Body of pancreas (tissue), 4 donors: Measurements from ENCODE around the gene CHSY3. TPM values are rescaled to one million over a fixed set of nuclear protein-coding genes. Genes with fewer than 3 reads are reported as not detected.

Experiments used
- ATAC-seq: fragments of 150-250 bp; one replicate; pipeline ENCODE4 v1.9.1; 2016
- DNase-seq, 4 donors: peaks; one replicate each; pipeline ENCODE4 v3.0.0-alpha.2; 2019
- H3K27ac ChIP-seq, 4 donors: fragments of 200-600 bp; sonication (generic); 1 replicate in 3 of 4; 2 replicates in 1 of 4; pipeline versions ENCODE4 v1.5.1 to v1.6.1; 2016 to 2019; ENCODE audit warnings: mild to moderate bottlenecking in 1 of 4, mixed read lengths in 1 of 4, moderate library complexity in 1 of 4
- H3K27me3 ChIP-seq, 2 donors: fragments of 200-600 bp; sonication (generic); one replicate each; pipeline ENCODE4 v1.6.0; 2016; ENCODE audit warnings: mild to moderate bottlenecking in 1 of 2
- H3K36me3 ChIP-seq, 2 donors: fragments of 200-600 bp; sonication (generic); replicated peaks in 1 of 2; 2 replicates each; pipeline ENCODE4 v1.5.1; 2016; ENCODE audit warnings: low read depth in 2 of 2; ENCODE audit not compliant: insufficient read depth in 1 of 2
- H3K4me1 ChIP-seq: fragments of 200-600 bp; sonication (generic); one replicate; pipeline ENCODE4 v1.6.0; 2016
- H3K4me3 ChIP-seq, 2 donors: fragments of 200-600 bp; sonication (generic); 1 replicate in 1 of 2; 2 replicates in 1 of 2; pipeline ENCODE4 v1.5.1; 2016 to 2019
- H3K9me3 ChIP-seq, 3 donors: fragments of 200-600 bp; sonication (generic); 1 replicate in 2 of 3; 2 replicates in 1 of 3; pipeline ENCODE4 v1.5.1; 2016
- POLR2A ChIP-seq, 3 donors: fragments of 450-650 bp; IDR thresholded peaks; one replicate each; pipeline ENCODE4 v1.6.1; 2016; ENCODE audit warnings: antibody characterized with exemption in 3 of 3, mild to moderate bottlenecking in 2 of 3
- WGBS, 2 donors: methylation state at CpG; one replicate each; pipeline ENCODE4 v1.1.5; 2017; 5-methylcytosine and 5-hydroxymethylcytosine counted together
- intact Hi-C: fragments of 100-400 bp; cut with DNase I; formaldehyde crosslinking; loops from one replicate; pipeline ENCODE4 v1.15.1; 2023
- total RNA-seq, 2 donors: library from RNA; depleted of rRNA; stranded (reverse); fragments of >200 nt; gene quantifications; one replicate each; pipeline ENCODE4 v1.1.0, GENCODE V29; 2016
- TF ChIP-seq, protein P1 (sequence below), 7 experiments: fragments of 450-650 bp in 4 of 7; fragments of 200-600 bp in 3 of 7; sonication (generic) in 3 of 7; IDR thresholded peaks; one replicate each; pipeline ENCODE4 v1.5.1; 2016 to 2019; ENCODE audit warnings: antibody characterized with exemption in 7 of 7

Gene CHSY3
- total RNA-seq, 2 donors from 2014 or later: 3.3 to 6.5 TPM

DNA sequence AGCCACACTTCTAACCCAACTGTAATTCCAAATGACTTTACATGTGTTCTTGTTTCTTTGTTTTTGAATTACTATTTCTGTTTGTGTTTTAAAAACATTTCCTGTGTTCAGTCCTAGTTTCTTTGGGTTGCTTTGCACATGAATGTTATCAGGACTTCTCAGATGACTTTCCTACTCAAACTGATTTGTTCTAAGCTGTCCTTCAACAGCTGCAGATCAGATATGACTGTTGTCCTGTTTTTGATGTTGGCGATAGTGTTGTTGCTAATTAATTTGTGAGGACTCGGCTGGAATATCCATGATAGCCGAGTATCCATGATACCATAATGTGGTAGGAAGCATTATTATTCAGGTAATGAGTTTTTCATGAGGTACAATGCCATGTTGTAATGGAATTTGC lies 98.6 kb downstream of the CHSY3 start:
- Histone ChIP-seq H3K36me3 (no peaks in the 10 kb centered on the region), H3K4me1 (no peaks in the 10 kb centered on the region), H3K4me3 (no peak overlapping the region), H3K27ac (no peak overlapping the region), H3K27me3 (no peaks in the 10 kb centered on the region), H3K9me3 (no peaks in the 10 kb centered on the region)
- intact Hi-C loops: no loop called here
- 65 to 67% methylated on average over 3 of the region's 3 CpGs for WGBS, 2 donors
- no peak for TF ChIP-seq POLR2A (IDR thresholded peaks at IDR 0.05)
- no peak for ATAC-seq
- no peak for DNase-seq

DNA sequence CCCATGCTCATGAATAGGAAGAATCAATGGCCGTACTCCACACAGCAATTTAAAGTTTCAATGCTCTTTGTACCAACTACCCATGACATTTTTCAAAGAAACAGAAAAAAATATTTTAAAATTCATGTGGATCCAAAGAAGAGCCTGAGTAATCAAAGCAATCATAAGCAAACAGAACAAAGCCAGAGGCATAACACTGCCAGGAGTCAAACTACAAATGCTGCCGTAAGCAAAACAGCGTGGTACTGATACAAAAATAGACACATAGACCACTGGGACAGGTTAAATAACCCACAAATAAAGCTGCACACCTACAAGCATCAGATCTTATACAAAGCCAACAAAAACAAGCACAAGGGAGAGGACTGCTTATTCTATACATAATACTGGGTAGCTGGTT lies 107.7 kb downstream of the CHSY3 start:
- Histone ChIP-seq H3K4me3 (no peak overlapping the region), H3K4me1 (no peaks in the 10 kb centered on the region), H3K27ac (no peak overlapping the region), H3K9me3 (no peaks in the 10 kb centered on the region), H3K27me3 (no peaks in the 10 kb centered on the region), H3K36me3 (no peaks in the 10 kb centered on the region)
- ATAC-seq (no peak), DNase-seq (no peak)
- intact Hi-C loops: no loop called here
- WGBS, 2 donors: 67 to 74% methylated on average over 3 of the region's 3 CpGs
- TF ChIP-seq, protein P1, sequence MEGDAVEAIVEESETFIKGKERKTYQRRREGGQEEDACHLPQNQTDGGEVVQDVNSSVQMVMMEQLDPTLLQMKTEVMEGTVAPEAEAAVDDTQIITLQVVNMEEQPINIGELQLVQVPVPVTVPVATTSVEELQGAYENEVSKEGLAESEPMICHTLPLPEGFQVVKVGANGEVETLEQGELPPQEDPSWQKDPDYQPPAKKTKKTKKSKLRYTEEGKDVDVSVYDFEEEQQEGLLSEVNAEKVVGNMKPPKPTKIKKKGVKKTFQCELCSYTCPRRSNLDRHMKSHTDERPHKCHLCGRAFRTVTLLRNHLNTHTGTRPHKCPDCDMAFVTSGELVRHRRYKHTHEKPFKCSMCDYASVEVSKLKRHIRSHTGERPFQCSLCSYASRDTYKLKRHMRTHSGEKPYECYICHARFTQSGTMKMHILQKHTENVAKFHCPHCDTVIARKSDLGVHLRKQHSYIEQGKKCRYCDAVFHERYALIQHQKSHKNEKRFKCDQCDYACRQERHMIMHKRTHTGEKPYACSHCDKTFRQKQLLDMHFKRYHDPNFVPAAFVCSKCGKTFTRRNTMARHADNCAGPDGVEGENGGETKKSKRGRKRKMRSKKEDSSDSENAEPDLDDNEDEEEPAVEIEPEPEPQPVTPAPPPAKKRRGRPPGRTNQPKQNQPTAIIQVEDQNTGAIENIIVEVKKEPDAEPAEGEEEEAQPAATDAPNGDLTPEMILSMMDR (IDR thresholded peaks at IDR 0.05): no peak
- TF ChIP-seq POLR2A (IDR thresholded peaks at IDR 0.05): no peak

DNA sequence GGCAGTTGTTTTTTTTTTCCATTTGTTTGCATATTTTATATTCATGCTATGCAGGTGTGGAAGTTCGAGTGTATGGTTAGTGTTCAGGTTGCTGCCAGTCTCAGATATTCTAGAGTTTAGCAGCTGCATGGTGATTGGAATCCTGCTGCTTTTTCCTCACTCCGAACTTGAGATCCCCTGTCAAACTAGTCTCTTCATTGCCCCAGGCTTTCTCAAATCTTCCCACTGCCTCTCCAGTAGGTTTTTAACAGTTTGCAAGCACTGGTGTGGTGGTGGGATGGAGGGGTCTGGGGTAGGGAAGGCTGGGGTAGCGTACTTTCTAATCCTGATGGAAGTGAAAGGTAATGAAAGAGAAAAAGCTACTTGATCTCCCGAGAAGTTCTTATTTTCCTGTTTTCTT lies 112.9 kb downstream of the CHSY3 start:
- WGBS, 2 donors: 45 to 52% methylated on average over 4 of the region's 4 CpGs
- DNase-seq: no peak
- TF ChIP-seq POLR2A (IDR thresholded peaks at IDR 0.05): no peak
- TF ChIP-seq, protein P1 (IDR thresholded peaks at IDR 0.05): no peak
- intact Hi-C loops: no loop called here
- ATAC-seq: no peak
- Histone ChIP-seq H3K4me1 (no peaks in the 10 kb centered on the region), H3K27ac (no peak overlapping the region), H3K27me3 (no peaks in the 10 kb centered on the region), H3K9me3 (no peaks in the 10 kb centered on the region), H3K4me3 (no peak overlapping the region), H3K36me3 (no peaks in the 10 kb centered on the region)

DNA sequence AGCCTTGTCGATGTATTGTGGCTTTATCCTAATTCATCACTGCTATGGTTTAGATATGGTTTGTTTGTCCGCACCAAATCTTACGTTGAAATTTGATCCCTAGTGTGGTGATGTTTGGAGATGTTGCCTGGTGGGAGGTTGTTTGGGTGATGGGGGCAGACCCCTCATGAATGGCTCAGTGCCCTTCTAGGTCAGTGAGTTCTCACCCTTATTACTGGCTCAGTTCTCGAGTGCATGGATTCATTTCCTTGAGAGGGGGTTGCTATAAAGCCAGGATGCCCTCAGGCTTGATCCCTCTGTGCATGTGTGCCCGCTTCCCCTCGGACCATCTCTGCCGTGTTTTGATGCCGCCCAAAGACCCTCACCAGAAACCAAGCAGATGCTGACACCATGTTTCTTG lies 114.4 kb downstream of the CHSY3 start:
- H3K27me3 ChIP-seq: no peaks in the 10 kb centered on the region
- 70 to 84% methylated on average over 8 of the region's 8 CpGs for WGBS, 2 donors
- no peak overlapping the region for H3K4me3 ChIP-seq
- TF ChIP-seq, protein P1 (IDR thresholded peaks at IDR 0.05): no peak
- no peak for TF ChIP-seq POLR2A (IDR thresholded peaks at IDR 0.05)
- DNase-seq (no peak), ATAC-seq (no peak)
- no peaks in the 10 kb centered on the region for H3K36me3 ChIP-seq
- no peak overlapping the region for H3K27ac ChIP-seq
- no peaks in the 10 kb centered on the region for H3K4me1 ChIP-seq
- intact Hi-C loops: no loop called here
- H3K9me3 ChIP-seq: no peaks in the 10 kb centered on the region

DNA sequence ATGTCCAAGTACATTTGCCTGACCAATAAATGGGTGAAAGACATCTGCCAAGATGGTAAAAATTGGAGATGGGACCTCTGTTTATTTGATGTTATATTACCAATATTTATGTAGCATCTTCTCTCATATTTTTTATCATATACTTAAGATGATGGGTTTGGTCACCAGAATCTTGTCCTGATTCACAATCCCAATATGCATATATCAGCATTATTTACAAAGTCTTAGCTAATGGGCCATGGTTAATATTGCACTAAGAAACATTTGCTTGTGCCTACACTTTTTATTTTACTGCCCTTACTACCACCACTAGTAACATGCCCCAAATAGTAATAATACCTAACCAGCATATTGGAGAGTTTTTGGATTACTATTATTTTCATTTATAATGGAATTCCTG lies 116.7 kb downstream of the CHSY3 start:
- no peaks in the 10 kb centered on the region for H3K4me1 ChIP-seq
- TF ChIP-seq, protein P1 (IDR thresholded peaks at IDR 0.05): no peak
- no peak for TF ChIP-seq POLR2A (IDR thresholded peaks at IDR 0.05)
- H3K9me3 ChIP-seq: no peaks in the 10 kb centered on the region
- no peaks in the 10 kb centered on the region for H3K27me3 ChIP-seq
- no peak for DNase-seq
- no peak overlapping the region for H3K4me3 ChIP-seq
- no peak for ATAC-seq
- intact Hi-C loops: no loop called here
- H3K27ac ChIP-seq: no peak overlapping the region
- no peaks in the 10 kb centered on the region for H3K36me3 ChIP-seq
